WTC11 (cell line): ENCODE data around the gene ATP6V1F. TPM values are rescaled to one million over a fixed set of nuclear protein-coding genes. Genes with fewer than 3 reads are reported as not detected.

Source experiments
- ATAC-seq: fragments of 200-7000 bp; cut with Tn5 transposase; 2 replicates; pipeline ENCODE4 v1.10.0; 2021; ENCODE audit warnings: mild to moderate bottlenecking, moderate library complexity
- CTCF ChIA-PET: fragments of 300-600 bp; sonication (Branson Sonifier 250); formaldehyde crosslinking; loops from one replicate; lab custom pipeline; 2021; ENCODE audit warnings: antibody characterized with exemption; lab: Charles Lee
- POLR2A ChIA-PET: fragments of 350-600 bp; sonication (Branson Sonifier 250); formaldehyde crosslinking; loops from one replicate; lab custom pipeline; 2021; ENCODE audit warnings: antibody characterized with exemption; lab: Charles Lee
- DNase-seq: peaks from one replicate; pipeline ENCODE4 v3.0.0; 2021; ENCODE audit warnings: low spot score
- H3K27ac Mint-ChIP-seq: 2 replicates; pipeline ENCODE4 v1.8.0; 2021; ENCODE audit warnings: mixed read lengths
- H3K27me3 Mint-ChIP-seq: 2 replicates; pipeline ENCODE4 v1.8.0; 2021; ENCODE audit warnings: low read depth, mild to moderate bottlenecking, moderate library complexity, mixed read lengths
- H3K36me3 Mint-ChIP-seq: 2 replicates; pipeline ENCODE4 v1.8.0; 2021; ENCODE audit warnings: mixed read lengths
- H3K4me1 Mint-ChIP-seq: 2 replicates; pipeline ENCODE4 v1.8.0; 2022; ENCODE audit warnings: mixed read lengths
- H3K4me3 Mint-ChIP-seq: 2 replicates; pipeline ENCODE4 v1.8.0; 2021; ENCODE audit warnings: mild to moderate bottlenecking, moderate library complexity, mixed read lengths
- H3K9me3 Mint-ChIP-seq: 2 replicates; pipeline ENCODE4 v1.8.0; 2021; ENCODE audit warnings: mixed read lengths
- ATF6 ChIP-seq: sonication (generic); formaldehyde crosslinking; IDR thresholded peaks from 2 replicates; pipeline ENCODE4 v1.8.1; 2023; ENCODE audit warnings: mild to moderate bottlenecking, missing genetic modification reagents
- CREM ChIP-seq: sonication (generic); formaldehyde crosslinking; IDR thresholded peaks from 2 replicates; pipeline ENCODE4 v1.8.1; 2022; ENCODE audit warnings: mild to moderate bottlenecking, missing genetic modification reagents, moderate library complexity
- ETV6 ChIP-seq: sonication (generic); formaldehyde crosslinking; IDR thresholded peaks from 2 replicates; pipeline ENCODE4 v1.8.1; 2022; ENCODE audit warnings: mild to moderate bottlenecking, missing genetic modification reagents
- FOXK1 ChIP-seq: sonication (generic); formaldehyde crosslinking; IDR thresholded peaks from 2 replicates; pipeline ENCODE4 v1.8.0; 2022; ENCODE audit warnings: mild to moderate bottlenecking, moderate library complexity, missing genetic modification reagents
- FOXP1 ChIP-seq: sonication (generic); formaldehyde crosslinking; IDR thresholded peaks from 2 replicates; pipeline ENCODE4 v1.8.0; 2022; ENCODE audit warnings: missing genetic modification reagents, mild to moderate bottlenecking, moderate library complexity, borderline replicate concordance
- RELA ChIP-seq: sonication (generic); formaldehyde crosslinking; IDR thresholded peaks from 2 replicates; pipeline ENCODE4 v1.8.1; 2022; ENCODE audit warnings: missing genetic modification reagents, mild to moderate bottlenecking, borderline replicate concordance
- SMAD3 ChIP-seq: sonication (generic); formaldehyde crosslinking; IDR thresholded peaks from 2 replicates; pipeline ENCODE4 v1.8.0; 2022; ENCODE audit warnings: missing genetic modification reagents, mild to moderate bottlenecking, borderline replicate concordance
- TEAD1 ChIP-seq: sonication (generic); formaldehyde crosslinking; IDR thresholded peaks from 2 replicates; pipeline ENCODE4 v1.8.0; 2022; ENCODE audit warnings: mild to moderate bottlenecking, missing genetic modification reagents
- ZNF281 ChIP-seq: sonication (generic); formaldehyde crosslinking; IDR thresholded peaks from 2 replicates; pipeline ENCODE4 v1.8.0; 2023; ENCODE audit warnings: mild to moderate bottlenecking, missing genetic modification reagents
- ZNF317 ChIP-seq: sonication (generic); formaldehyde crosslinking; IDR thresholded peaks from 2 replicates; pipeline ENCODE4 v1.8.1; 2023; ENCODE audit warnings: low read depth, mild to moderate bottlenecking, moderate library complexity, missing genetic modification reagents, borderline replicate concordance
- total RNA-seq: library from RNA; stranded (reverse); gene quantifications from 3 replicates; pipeline ENCODE4 v1.2.3, GENCODE V29; 2021
- TF ChIP-seq, protein P1 (sequence below): sonication (generic); formaldehyde crosslinking; IDR thresholded peaks from 2 replicates; pipeline ENCODE4 v1.8.0; 2022; ENCODE audit warnings: mild to moderate bottlenecking, missing genetic modification reagents
- TF ChIP-seq, protein P2 (sequence below): sonication (generic); formaldehyde crosslinking; conservative IDR thresholded peaks from 2 replicates; pipeline ENCODE4 v1.8.1; 2022; ENCODE audit warnings: mild to moderate bottlenecking, missing genetic modification reagents
- TF ChIP-seq, protein P3 (sequence below): fragments of 200-600 bp; IDR thresholded peaks from 2 replicates; pipeline ENCODE4 v1.8.0; 2022; ENCODE audit warnings: antibody characterized with exemption
- TF ChIP-seq, protein P4 (sequence below): sonication (generic); formaldehyde crosslinking; IDR thresholded peaks from 2 replicates; pipeline ENCODE4 v1.8.1; 2023; ENCODE audit warnings: mild to moderate bottlenecking, moderate library complexity, missing genetic modification reagents

The ATP6V1F gene
- total RNA-seq, 1 experiment from 2014 or later = 117 TPM

DNA sequence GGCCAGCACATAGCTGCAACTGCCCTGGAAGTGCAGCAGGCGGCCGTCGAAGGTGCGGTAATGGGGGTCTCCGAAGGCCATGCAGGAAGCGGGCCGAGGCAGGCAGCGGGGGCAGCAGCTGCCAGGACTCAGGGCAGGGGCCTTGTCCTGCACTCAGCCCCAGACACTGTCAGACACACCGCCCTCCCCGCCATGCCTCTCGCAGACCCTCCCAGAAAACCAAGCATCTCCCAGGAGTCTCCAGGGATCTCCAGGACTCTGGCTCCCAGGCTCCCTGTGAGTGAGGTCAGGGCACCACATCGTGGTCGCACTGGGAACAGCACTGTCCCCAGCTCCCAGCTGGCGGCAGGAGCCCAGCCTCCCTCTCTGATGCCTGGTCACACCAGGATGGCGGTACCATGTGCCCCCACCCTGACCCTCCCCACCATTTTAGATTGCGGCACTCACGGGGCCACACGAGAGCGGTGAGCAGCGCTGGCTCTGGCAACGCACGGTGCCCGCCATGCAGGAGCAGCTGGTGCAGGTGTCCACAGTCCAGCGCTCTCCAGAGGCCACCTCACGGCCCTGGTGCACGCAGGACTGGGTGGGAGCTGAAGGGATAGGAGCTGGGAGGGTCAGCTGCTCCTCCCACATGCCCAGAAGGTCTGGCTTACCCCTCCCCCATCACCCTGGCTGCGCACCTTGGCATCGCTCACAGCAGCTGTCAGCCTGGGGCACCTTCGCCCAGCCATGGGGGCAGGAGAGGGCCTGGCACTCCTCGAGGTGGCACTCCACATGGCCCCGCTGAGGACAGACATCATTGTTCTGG, 17.5 kb downstream of the ATP6V1F start:
- H3K27ac Mint-ChIP-seq = no peak overlapping the region
- TF ChIP-seq TEAD1 (no peak), FOXP1 (CRISPR knock-in tag) (0 out of 2 replicates have a peak, but pooled peaks have one; percentile 10), ZNF281 (CRISPR knock-in tag) (no peak), FOXK1 (peak; percentile 15; the same call in 1 of the 2 replicates), ZNF317 (CRISPR knock-in tag) (no peak), CREM (CRISPR knock-in tag) (no peak), RELA (CRISPR knock-in tag) (0 out of 2 replicates have a peak, but pooled peaks have one; percentile 3), ATF6 (CRISPR knock-in tag) (no peak), SMAD3 (no peak), ETV6 (CRISPR knock-in tag) (peak; percentile 57; the same call in 1 of the 2 replicates)
- TF ChIP-seq, protein P1, sequence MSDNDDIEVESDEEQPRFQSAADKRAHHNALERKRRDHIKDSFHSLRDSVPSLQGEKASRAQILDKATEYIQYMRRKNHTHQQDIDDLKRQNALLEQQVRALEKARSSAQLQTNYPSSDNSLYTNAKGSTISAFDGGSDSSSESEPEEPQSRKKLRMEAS (CRISPR knock-in tag) = peak; percentile 42; the same call in 1 of the 2 replicates
- TF ChIP-seq, protein P2, sequence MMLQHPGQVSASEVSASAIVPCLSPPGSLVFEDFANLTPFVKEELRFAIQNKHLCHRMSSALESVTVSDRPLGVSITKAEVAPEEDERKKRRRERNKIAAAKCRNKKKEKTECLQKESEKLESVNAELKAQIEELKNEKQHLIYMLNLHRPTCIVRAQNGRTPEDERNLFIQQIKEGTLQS = no peak
- TF ChIP-seq, protein P3, sequence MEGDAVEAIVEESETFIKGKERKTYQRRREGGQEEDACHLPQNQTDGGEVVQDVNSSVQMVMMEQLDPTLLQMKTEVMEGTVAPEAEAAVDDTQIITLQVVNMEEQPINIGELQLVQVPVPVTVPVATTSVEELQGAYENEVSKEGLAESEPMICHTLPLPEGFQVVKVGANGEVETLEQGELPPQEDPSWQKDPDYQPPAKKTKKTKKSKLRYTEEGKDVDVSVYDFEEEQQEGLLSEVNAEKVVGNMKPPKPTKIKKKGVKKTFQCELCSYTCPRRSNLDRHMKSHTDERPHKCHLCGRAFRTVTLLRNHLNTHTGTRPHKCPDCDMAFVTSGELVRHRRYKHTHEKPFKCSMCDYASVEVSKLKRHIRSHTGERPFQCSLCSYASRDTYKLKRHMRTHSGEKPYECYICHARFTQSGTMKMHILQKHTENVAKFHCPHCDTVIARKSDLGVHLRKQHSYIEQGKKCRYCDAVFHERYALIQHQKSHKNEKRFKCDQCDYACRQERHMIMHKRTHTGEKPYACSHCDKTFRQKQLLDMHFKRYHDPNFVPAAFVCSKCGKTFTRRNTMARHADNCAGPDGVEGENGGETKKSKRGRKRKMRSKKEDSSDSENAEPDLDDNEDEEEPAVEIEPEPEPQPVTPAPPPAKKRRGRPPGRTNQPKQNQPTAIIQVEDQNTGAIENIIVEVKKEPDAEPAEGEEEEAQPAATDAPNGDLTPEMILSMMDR = peak; percentile 54; the same call in 1 of the 2 replicates
- TF ChIP-seq, protein P4, sequence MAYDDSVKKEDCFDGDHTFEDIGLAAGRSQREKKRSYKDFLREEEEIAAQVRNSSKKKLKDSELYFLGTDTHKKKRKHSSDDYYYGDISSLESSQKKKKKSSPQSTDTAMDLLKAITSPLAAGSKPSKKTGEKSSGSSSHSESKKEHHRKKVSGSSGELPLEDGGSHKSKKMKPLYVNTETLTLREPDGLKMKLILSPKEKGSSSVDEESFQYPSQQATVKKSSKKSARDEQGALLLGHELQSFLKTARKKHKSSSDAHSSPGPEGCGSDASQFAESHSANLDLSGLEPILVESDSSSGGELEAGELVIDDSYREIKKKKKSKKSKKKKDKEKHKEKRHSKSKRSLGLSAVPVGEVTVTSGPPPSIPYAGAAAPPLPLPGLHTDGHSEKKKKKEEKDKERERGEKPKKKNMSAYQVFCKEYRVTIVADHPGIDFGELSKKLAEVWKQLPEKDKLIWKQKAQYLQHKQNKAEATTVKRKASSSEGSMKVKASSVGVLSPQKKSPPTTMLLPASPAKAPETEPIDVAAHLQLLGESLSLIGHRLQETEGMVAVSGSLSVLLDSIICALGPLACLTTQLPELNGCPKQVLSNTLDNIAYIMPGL (CRISPR knock-in tag) = peak; percentile 57; the same call in 1 of the 2 replicates
- H3K36me3 Mint-ChIP-seq = no peaks in the 10 kb centered on the region
- POLR2A ChIA-PET = interaction anchor here (1.2 kb wide), 1 partner anchor 48 kb away, joined by 3 read pairs; no protein-coding TSS in a partner anchor
- ATAC-seq (peak; percentile 90), DNase-seq (peak; percentile 87)
- peaks cover 5% of the 10 kb centered on the region; the same call in 1 of the 2 replicates for H3K4me1 Mint-ChIP-seq
- H3K27me3 Mint-ChIP-seq = no peaks in the 10 kb centered on the region
- CTCF ChIA-PET = interaction anchor here (0.6 to 7.0 kb wide), 35 partner anchors 11 to 466 kb away, joined by 3 to 149 read pairs (median 4); partner anchors contain the start of genes ATP6V1F and KCP
- peaks cover 4% of the 10 kb centered on the region; the same call in 1 of the 2 replicates for H3K9me3 Mint-ChIP-seq
- H3K4me3 Mint-ChIP-seq = 0 out of 2 replicates have a peak overlapping the region, but pooled peaks have one; percentile 8
